Keratinocyte (primary cell): ENCODE results near the gene ABCA8. TPM values are rescaled to one million over a fixed set of nuclear protein-coding genes. Genes with fewer than 3 reads are reported as not detected.

Experiments used
- DNase-seq: peaks from one replicate; pipeline ENCODE4 v3.0.0-alpha.2; 2011; ENCODE audit warnings: low read depth, missing footprints, low spot score
- FAIRE-seq: peaks from 2 replicates; lab custom pipeline; 2011; peaks lifted over from hg19 to GRCh38; lab: Jason Lieb, UNC
- H2AFZ ChIP-seq: 2 replicates; pipeline ENCODE4 v1.6.0; 2012; ENCODE audit warnings: low read length, control low read depth, inconsistent platforms; ENCODE audit not compliant: control insufficient read depth
- H3K27ac ChIP-seq: 2 replicates; pipeline ENCODE4 v1.5.1; 2011; ENCODE audit warnings: low read length; ENCODE audit not compliant: control insufficient read depth, insufficient read depth
- H3K27me3 ChIP-seq: 3 replicates; pipeline ENCODE4 v1.6.0; 2011; ENCODE audit warnings: low read length; ENCODE audit not compliant: control insufficient read depth, insufficient read depth; ENCODE audit errors: extremely low read depth
- H3K36me3 ChIP-seq, 2 experiments: 2 replicates in 1 of 2; 3 replicates in 1 of 2; pipeline ENCODE4 v1.5.1; 2011; ENCODE audit warnings: low read length in 2 of 2, mild to moderate bottlenecking in 1 of 2; ENCODE audit not compliant: control insufficient read depth in 2 of 2, insufficient read depth in 2 of 2; ENCODE audit errors: extremely low read depth in 1 of 2
- H3K4me1 ChIP-seq: 3 replicates; pipeline ENCODE4 v1.5.1; 2011; ENCODE audit warnings: low read length; ENCODE audit not compliant: control insufficient read depth, insufficient read depth; ENCODE audit errors: extremely low read depth
- H3K4me2 ChIP-seq: 3 replicates; pipeline ENCODE4 v1.6.0; 2011; ENCODE audit warnings: low read depth, low read length; ENCODE audit not compliant: control insufficient read depth, insufficient read depth; ENCODE audit errors: extremely low read depth
- H3K4me3 ChIP-seq, 3 experiments: fragments of 200-600 bp in 1 of 3; sonication (generic) in 1 of 3; 2 replicates in 2 of 3; 3 replicates in 1 of 3; pipeline ENCODE4 v1.5.1; 2011 to 2016; ENCODE audit warnings: low read length in 3 of 3, mild to moderate bottlenecking in 3 of 3, control low read depth in 2 of 3, inconsistent platforms in 1 of 3, low read depth in 1 of 3, mixed read lengths in 1 of 3, mixed run types in 1 of 3, moderate library complexity in 1 of 3; ENCODE audit not compliant: control insufficient read depth in 2 of 3, insufficient read depth in 2 of 3; ENCODE audit errors: extremely low read depth in 1 of 3
- H3K79me2 ChIP-seq: 2 replicates; pipeline ENCODE4 v1.6.0; 2012; ENCODE audit warnings: low read length; ENCODE audit not compliant: control insufficient read depth, insufficient read depth
- H3K9ac ChIP-seq: 3 replicates; pipeline ENCODE4 v1.6.0; 2011; ENCODE audit warnings: low read length; ENCODE audit not compliant: control insufficient read depth, insufficient read depth; ENCODE audit errors: extremely low read depth
- H3K9me1 ChIP-seq: 3 replicates; pipeline ENCODE4 v1.6.0; 2011; ENCODE audit warnings: low read length; ENCODE audit not compliant: control insufficient read depth, insufficient read depth; ENCODE audit errors: extremely low read depth
- H3K9me3 ChIP-seq: 2 replicates; pipeline ENCODE4 v1.5.1; 2012; ENCODE audit warnings: low read depth, low read length; ENCODE audit not compliant: control insufficient read depth
- H4K20me1 ChIP-seq: 3 replicates; pipeline ENCODE4 v1.6.0; 2011; ENCODE audit warnings: low read length; ENCODE audit not compliant: control insufficient read depth, insufficient read depth; ENCODE audit errors: extremely low read depth
- CTCF ChIP-seq, 3 experiments: IDR thresholded peaks in 1 of 3; conservative IDR thresholded peaks in 1 of 3; optimal IDR thresholded peaks in 1 of 3; 2 replicates in 2 of 3; 3 replicates in 1 of 3; pipeline versions ENCODE3 to v1.5.1; 2011; ENCODE audit warnings: low read length in 3 of 3, mild to moderate bottlenecking in 3 of 3, moderate library complexity in 2 of 3, control low read depth in 1 of 3, inconsistent platforms in 1 of 3; ENCODE audit not compliant: insufficient read depth in 2 of 3; ENCODE audit errors: extremely low read depth in 1 of 3
- EZH2 ChIP-seq: IDR thresholded peaks from one replicate; pipeline ENCODE4 v1.6.1; 2012; ENCODE audit warnings: inconsistent platforms, mild to moderate bottlenecking, low read length, moderate library complexity
- dilution Hi-C: fragments of 300-500 bp; cut with MboI; formaldehyde crosslinking; loops from one replicate; pipeline ENCODE4 v1.7.0; 2020; ENCODE audit warnings: low sequenced_read_pairs; ENCODE audit not compliant: extremely low pct_ligation_motif_present
- polyA plus RNA-seq, 5 experiments: library from polyadenylated mRNA; depleted of rRNA in 3 of 5; stranded (reverse) in 3 of 5; stranded (forward) in 1 of 5; unstranded in 1 of 5; fragments of >200 nt; gene quantifications; 1 replicate in 1 of 5; 2 replicates in 3 of 5; 3 replicates in 1 of 5; pipeline versions ENCODE4 v1.2.1 to v1.2.3, GENCODE V29; 2011 to 2012; ENCODE audit warnings: missing spikeins in 2 of 5, low read depth in 1 of 5, low replicate concordance in 1 of 5

ABCA8 gene
- polyA plus RNA-seq, 1 donor (not counting 4 experiments of a cell fraction or from before 2014, with no cell fraction given) = 0.01 TPM

- H3K36me3 ChIP-seq = no peaks in the 10 kb centered on the region
- H3K9ac ChIP-seq = no peak overlapping the region
- TF ChIP-seq CTCF (optimal IDR thresholded peaks at IDR 0.05 in 1 of 3, IDR thresholded peaks at IDR 0.05 in 1 of 3, conservative IDR thresholded peaks at IDR 0.05 in 1 of 3; ENCODE audit: extremely low read depth in 1 of 3, insufficient read depth in 2 of 3, low read length in 3 of 3) (no peak), EZH2 (no peak)
- no peaks in the 10 kb centered on the region for H4K20me1 ChIP-seq
- no peak overlapping the region for H2AFZ ChIP-seq
- FAIRE-seq (no peak), DNase-seq (no peak)
- no peak overlapping the region for H3K4me2 ChIP-seq
- H3K27me3 ChIP-seq = no peaks in the 10 kb centered on the region
- dilution Hi-C loops = no loop called here
- no peaks in the 10 kb centered on the region for H3K9me3 ChIP-seq
- no peaks in the 10 kb centered on the region for H3K4me1 ChIP-seq
- H3K79me2 ChIP-seq = no peaks in the 10 kb centered on the region
- no peak overlapping the region for H3K27ac ChIP-seq
- no peaks in the 10 kb centered on the region for H3K9me1 ChIP-seq
- H3K4me3 ChIP-seq = no peak overlapping the region
Measured at GRCh38 chr17:68831170-68831569, 124.0 kb downstream of the ABCA8 start.

GRCh38 chr17:68830313-68830712 lies 124.9 kb downstream of the ABCA8 start:
- no peaks in the 10 kb centered on the region for H3K4me1 ChIP-seq
- H3K36me3 ChIP-seq = no peaks in the 10 kb centered on the region
- H3K4me2 ChIP-seq = no peak overlapping the region
- H3K9me1 ChIP-seq = no peaks in the 10 kb centered on the region
- no peak overlapping the region for H3K9ac ChIP-seq
- H2AFZ ChIP-seq = no peak overlapping the region
- H3K9me3 ChIP-seq = no peaks in the 10 kb centered on the region
- H3K79me2 ChIP-seq = no peaks in the 10 kb centered on the region
- no peak for TF ChIP-seq EZH2
- no peak for TF ChIP-seq CTCF (optimal IDR thresholded peaks at IDR 0.05 in 1 of 3, IDR thresholded peaks at IDR 0.05 in 1 of 3, conservative IDR thresholded peaks at IDR 0.05 in 1 of 3; ENCODE audit: extremely low read depth in 1 of 3, insufficient read depth in 2 of 3, low read length in 3 of 3)
- H3K27ac ChIP-seq = no peak overlapping the region
- H4K20me1 ChIP-seq = no peaks in the 10 kb centered on the region
- dilution Hi-C loops = no loop called here
- no peak overlapping the region for H3K4me3 ChIP-seq
- no peak for FAIRE-seq
- DNase-seq = no peak
- H3K27me3 ChIP-seq = no peaks in the 10 kb centered on the region
